RCC 7860 (cell line): ENCODE data around the gene SSBP2.

Source experiments
- DNase-seq: peaks from one replicate; pipeline ENCODE4 v3.0.0-alpha.2; 2015; ENCODE audit warnings: low spot score
- FAIRE-seq: peaks from 2 replicates; lab custom pipeline; 2012; peaks lifted over from hg19 to GRCh38; lab: Jason Lieb, UNC

Gene SSBP2

DNA sequence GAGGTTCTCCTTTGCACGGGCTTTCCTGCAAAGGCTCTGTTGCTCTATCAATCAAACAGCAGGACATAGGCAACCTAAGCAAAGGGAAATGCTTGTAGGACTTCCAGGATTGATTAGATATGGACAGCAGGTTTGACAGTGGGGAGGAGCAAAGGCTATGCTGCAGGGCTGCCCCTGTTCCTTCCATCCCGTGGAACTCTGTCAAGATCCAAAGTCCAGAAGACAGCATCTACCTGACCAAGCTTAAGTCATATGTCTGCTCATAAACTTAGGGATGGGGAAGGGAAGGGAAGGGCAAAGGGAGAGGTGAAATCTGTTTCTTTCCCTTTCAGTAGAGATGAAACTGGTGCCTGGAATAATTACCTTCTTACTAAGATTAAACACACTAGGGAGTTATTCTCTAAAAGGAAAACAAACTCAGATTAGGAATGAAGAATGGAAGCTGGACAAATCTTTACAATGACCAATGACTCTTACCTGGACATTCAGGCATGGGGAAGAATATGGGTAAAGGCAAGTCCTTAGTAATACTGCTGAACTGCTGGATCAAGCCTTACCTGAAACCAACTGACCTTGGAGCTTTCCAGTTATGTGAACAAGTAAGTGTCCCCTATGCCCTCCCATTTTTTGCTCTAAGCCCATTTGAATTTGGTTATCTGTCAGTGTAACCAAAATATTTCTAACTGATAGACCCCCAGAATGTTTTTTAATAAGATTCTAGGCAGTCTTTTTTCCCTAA is 348.5 kb downstream of the SSBP2 start:
- DNase-seq (no peak), FAIRE-seq (no peak)

DNA sequence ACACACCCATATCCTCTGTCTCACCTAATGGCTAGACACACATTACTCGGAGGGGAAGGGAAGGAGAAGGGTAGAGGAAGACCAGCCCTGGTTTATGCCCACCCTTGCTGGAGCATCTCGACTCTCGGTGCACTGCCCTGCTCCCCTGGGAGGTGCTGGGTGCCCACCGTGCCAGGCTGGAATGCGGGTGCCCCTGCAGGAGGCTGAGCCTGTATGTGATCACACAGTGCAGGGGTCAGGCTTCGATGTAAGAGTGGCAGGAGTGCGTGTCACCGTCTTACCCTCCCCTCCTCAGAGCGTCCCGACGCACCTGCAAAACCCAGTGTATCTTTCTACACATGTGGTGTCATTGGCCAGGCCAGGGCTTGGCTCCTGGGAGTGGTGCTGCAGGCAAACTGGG is 349.6 kb downstream of the SSBP2 start:
- no peak for FAIRE-seq

DNA sequence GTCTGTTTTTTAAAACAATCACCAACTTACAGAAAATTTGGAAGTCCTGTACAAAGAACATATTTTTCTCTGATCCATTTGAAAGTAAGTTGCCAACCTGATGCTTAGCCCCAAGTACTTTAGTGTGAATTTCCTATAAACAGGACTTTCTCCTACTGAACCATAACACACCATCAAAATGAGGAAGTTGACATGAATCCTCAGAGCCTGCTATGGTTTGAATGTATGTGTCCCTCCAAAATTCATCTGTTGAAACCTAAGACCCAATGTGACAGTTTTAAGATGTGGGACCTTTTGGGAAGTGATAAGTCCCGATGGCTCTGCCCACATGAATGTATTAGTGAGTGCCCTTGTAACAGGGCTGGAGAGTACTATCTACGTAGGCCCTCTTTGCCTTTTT is 350.5 kb downstream of the SSBP2 start:
- FAIRE-seq (no peak), DNase-seq (no peak)

More for the DNA sequence above, 349.6 kb downstream of the SSBP2 start:
- DNase-seq = no peak

DNA sequence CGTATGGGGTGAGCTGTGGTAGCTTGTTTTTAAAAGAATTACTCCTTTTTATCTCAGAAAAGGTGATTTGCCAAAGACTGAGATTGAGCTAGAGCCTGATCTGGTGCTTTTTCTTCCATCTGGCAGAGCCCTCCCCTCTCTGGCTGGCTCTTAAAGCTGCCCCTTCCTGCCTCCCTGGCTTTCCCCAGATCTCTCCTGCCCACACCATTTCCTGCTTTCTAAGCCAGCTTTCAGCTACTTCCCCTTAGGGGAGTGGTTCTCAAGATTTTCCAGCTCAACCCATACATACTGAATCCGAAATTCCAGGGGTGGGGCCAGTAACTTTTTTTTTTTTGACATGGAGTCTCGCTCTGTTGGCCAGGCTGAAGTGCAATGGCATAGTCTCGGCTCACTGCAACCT is 352.2 kb downstream of the SSBP2 start:
- DNase-seq (no peak), FAIRE-seq (no peak)

DNA sequence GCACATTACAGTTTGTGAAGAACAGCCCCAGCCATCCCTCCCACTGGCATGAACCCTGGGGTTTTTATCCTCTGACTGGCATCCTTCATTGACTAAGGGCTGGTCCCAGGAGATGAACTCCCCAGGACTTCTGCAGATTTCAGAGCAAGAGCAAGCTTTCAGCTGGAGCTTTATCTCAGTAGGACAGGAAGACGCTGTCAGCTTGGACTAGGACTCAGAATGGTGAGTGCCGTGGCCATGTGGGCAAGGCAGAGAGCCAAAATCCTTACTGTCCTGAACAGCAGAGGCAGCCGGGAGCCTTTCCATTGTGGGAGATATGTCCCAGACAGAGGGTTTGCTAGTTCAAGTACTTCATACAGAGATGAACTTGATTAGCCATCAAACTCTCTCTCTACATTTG is 353.7 kb downstream of the SSBP2 start:
- FAIRE-seq = no peak

DNA sequence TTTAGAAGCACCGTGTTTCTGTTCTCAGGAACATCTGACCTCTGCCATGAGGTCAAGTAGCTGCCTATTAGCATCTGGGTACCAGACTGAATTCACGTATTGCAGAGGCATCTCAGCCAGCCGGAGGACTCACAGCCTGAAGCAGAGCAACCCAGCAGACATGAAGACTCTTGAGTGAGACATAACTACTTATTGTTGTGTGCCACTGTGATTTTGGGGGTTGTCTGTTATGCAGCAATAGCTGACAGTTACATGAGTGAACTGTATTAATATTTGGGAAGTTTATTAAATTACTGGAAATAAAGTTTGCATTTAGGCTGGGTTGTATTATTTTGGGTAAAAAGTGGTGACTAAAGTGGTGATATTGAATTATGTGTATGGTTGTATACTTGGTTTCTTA is 355.6 kb downstream of the SSBP2 start:
- FAIRE-seq (no peak), DNase-seq (no peak)

More for the DNA sequence above, 353.7 kb downstream of the SSBP2 start:
- DNase-seq = no peak

DNA sequence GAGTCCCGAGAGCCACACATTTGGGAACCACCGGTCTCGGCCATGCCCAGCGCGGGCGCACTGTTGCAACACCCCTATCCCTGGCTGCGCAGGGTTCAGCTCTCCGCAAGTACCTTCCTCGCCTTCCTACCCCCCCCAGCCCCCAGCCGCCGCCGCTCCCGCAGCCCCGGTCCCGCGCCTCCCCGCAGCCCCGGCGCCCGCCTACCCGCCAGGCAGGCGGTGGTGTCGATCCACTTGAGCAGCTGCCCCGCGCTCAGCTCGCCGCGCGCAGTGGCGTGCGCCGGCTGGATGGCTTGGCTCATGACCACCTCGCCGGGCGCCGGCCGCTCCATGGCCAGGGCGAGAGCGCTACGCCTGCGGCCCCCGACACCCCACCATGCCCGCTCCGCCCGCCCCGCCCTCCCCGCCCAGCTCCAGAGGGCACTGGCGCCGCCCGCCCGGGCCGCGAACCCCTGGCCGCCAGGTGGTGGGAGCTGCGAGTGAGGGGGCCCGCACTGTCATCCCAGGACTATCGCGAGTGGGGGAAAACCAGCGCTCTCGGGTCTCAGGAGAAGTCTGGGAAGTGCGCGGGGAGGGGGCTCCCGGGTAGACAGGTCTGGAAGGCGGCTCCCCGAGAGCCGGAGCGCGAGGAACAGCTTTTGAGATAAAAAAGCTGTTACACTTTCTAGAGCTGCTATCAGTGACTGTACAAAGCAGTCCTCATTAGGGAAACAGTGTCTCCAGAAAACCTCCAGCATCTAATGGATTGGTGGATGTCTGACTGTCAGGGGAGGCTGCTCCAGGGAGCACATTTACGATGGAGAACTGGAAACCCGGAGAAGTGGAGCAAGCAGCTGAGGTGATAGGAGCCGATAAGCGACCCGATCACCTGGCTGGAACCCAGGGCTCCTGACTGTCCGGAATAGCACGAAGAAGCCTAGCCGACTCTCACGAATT is 356.8 kb downstream of the SSBP2 start, which contains the start of gene ACOT12:
Gene ACOT12, minus strand, starts transcription at position 352 of the 936 bp plus-strand sequence. Its CDS starts 20 bp downstream, at position 332.
- FAIRE-seq (no peak), DNase-seq (no peak)

DNA sequence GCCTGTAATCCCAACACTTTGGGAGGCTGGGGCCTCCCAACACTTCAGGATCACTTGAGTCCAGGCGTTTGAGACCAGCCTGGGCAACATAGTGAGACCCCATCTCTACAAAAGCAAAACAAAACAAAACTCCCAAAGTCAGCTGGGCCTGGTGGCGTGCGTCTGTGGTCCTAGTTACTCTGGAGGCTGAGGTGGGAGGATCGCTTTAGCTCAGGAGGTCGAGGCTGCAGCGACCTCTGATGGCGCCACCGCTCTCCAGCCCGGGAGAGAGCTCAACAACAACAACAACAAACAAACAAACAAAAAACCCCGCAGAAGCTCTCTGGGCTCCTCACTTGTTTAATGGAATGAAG is 357.5 kb downstream of the SSBP2 start:
- FAIRE-seq (no peak), DNase-seq (no peak)

DNA sequence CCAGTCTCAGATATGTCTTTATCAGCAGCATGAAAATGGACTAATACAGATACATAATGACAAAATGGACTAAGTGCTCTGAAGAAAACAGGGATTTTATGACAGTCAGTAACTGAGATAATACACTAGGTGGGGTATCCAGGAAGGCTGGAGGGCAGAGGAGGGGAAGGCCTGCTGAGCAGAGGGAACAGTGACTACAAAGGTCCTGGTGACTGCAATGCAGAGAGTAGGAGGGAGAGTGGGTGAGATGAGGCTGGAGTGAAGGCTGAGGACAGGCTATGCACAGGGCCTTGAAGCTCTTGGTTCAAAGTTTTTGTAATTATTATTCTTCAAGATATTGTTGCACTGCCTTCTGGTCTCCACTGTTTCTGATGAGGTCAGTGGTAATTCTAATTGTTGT is 361.9 kb downstream of the SSBP2 start:
- FAIRE-seq (no peak), DNase-seq (no peak)

DNA sequence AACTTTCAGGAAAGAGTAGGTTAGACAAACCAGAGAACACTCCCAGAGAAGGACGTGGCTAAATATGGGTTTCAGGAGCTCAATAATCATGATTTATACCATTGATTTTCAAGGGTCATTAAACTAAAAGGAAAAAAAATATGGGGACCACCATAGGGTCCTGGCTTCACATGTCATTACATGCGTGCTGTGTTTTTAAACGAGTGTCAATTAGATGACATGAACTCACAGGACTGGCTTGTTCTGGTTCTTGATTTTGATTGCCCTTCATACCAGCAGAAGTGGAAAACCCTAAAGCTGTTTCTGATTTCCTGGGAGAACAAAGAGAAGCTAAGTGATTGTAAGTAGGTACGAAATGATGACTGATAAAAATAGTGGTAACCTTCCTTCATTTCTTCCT is 362.7 kb downstream of the SSBP2 start:
- FAIRE-seq (no peak), DNase-seq (no peak)

DNA sequence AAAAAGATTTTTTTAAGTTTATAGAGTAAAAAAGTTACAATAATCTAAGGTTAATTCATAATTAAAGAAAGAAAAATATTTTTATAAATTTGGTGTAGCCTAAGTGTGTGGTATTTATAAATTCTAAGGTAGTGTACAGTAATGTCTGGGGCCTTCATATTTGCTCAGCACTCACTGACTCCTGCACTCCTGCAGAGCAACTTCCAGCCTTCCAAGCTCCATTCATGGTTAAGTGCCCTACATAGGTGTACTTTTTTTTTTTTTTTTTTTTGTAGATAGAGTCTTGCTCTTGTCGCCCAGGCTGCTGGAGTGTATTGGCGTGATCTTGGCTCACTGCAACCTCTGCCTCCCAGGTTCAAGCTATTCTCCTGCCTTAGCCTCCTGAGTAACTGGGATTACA is 367.0 kb downstream of the SSBP2 start:
- FAIRE-seq = no peak
- DNase-seq = no peak

DNA sequence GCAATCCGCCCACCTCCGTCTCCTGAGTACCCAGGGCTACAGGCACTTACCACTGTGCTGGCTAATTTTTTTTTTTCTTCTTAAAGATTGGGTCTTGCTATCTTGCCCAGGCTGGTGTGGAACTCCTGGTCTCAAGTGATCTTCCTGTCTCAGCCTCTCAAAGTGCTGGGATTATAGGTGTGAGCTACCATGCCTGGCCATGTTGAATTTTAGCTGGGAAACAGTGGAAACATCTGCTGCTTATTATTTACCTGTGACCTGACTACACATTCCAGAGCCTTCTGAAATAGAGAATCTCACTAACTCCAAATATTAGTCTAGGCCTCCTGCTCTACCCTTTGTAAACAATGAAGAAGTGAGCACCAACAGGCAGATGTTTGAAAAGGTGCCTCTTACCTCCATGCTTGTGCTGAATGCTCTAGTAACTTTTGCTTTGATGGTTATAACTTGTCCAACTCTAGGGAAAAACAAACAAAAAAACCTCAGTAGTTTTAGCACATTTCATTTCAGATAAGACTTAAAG is 379.5 kb downstream of the SSBP2 start:
- no peak for DNase-seq

DNA sequence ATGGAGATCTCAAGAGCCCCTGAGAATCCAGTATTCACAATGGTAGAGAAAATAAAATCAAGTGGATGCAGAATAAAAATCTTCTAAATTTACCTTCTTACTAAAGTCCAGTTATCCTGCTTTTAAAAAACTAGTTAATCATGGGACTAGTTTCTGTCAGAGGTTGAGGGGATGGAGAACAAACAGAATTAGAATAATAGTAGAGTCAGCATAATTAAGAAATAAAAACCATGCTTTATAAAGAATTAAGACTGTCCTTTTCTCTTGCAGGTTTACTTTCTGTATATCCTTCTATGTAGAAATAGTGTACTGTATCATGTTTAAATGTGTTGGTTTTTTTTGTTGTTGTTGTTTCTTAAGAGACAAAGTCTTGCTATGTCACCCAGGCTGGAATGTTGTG is 380.0 kb downstream of the SSBP2 start:
- DNase-seq (no peak), FAIRE-seq (no peak)

More for the DNA sequence above, 379.5 kb downstream of the SSBP2 start:
- no peak for FAIRE-seq

DNA sequence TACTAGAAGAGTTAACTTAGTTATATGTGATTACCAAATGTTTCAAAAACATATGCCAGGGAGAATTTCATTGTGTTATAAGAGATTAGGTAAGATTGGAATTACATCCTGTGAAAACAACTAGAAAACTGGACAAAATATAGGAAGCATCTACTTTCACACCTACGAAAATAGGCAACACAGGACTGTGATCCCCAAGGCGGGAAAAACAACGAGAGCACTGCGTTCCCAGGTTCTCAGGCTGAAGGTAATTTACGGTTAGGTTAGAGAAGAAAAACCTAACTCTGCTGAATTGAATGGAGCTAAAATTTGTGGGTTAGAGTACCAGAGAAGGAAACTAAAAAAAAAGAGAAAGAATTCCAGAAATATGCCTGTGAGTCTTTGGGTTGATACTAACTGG is 385.4 kb downstream of the SSBP2 start:
- no peak for FAIRE-seq
- no peak for DNase-seq

DNA sequence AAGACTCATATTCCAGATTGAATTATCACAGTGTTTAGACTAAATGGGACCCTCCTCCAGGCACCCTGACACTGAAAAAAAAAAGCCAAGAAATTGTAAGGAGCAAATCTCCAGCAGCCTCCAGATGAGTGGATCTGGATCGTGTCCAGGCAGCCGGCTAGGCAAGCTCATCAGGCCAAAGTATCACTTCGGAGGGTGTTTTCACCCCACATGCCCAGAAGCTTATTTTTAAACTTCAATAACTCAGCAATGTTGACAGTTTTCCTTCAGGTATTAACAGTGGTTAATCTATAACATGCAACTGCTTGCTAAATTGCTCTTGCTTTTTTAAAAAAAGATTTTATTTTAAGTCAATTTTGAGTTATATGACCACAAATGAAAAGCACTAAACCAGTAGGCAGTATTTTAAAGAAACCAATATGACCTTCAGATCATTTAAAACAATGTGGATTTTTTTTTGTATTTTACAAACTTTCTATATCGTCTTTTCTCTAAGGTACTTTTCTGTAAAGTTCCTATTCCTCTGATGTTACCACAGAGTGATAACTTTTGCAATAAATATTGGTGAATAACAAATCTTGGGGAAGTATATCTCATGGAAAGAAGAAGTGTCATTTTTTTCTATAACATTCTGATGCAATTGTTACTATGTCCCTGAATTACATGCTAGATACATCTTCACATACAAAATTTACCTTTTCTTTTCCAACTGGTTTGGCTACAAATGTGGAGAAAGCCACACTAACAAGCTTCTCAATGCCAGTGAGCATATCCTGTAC is 387.6 kb downstream of the SSBP2 start:
- DNase-seq (no peak), FAIRE-seq (no peak)
